Measurements from ENCODE around the gene CSF3R. TPM values are rescaled to one million over a fixed set of nuclear protein-coding genes. Genes with fewer than 3 reads are reported as not detected.

CSF3R gene
- total RNA-seq, 1 experiment from 2014 or later = 0.26 TPM

GRCh38 chr1:36475341-36475740, 7.4 kb downstream of the CSF3R start (continued):
- TF ChIP-seq, protein P1, sequence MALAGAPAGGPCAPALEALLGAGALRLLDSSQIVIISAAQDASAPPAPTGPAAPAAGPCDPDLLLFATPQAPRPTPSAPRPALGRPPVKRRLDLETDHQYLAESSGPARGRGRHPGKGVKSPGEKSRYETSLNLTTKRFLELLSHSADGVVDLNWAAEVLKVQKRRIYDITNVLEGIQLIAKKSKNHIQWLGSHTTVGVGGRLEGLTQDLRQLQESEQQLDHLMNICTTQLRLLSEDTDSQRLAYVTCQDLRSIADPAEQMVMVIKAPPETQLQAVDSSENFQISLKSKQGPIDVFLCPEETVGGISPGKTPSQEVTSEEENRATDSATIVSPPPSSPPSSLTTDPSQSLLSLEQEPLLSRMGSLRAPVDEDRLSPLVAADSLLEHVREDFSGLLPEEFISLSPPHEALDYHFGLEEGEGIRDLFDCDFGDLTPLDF (CRISPR knock-in tag; IDR thresholded peaks at IDR 0.05) = no peak
- TF ChIP-seq RORB (CRISPR knock-in tag; IDR thresholded peaks at IDR 0.05) = no peak
- TF ChIP-seq ETV6 (CRISPR knock-in tag; IDR thresholded peaks at IDR 0.05) = no peak
- TF ChIP-seq ESRRA (CRISPR knock-in tag; IDR thresholded peaks at IDR 0.05; ENCODE audit: borderline replicate concordance) = no peak
- TF ChIP-seq ZSCAN18 (CRISPR knock-in tag; IDR thresholded peaks at IDR 0.05) = no peak
- TF ChIP-seq SOX15 (CRISPR knock-in tag; IDR thresholded peaks at IDR 0.05) = no peak
- no peak for TF ChIP-seq AFF4 (CRISPR knock-in tag; IDR thresholded peaks at IDR 0.05; ENCODE audit: borderline replicate concordance)

GRCh38 chr1:36472656-36473055, 10.1 kb downstream of the CSF3R start:
- Mint-ChIP-seq H3K4me3 (no peak overlapping the region), H3K36me3 (no peaks in the 10 kb centered on the region), H3K4me1 (no peaks in the 10 kb centered on the region; the same call in 1 of the 2 replicates), H3K27me3 (ENCODE audit: low read depth) (peaks cover 38% of the 10 kb centered on the region), H3K27ac (no peak overlapping the region), H3K9me3 (no peaks in the 10 kb centered on the region)
- ATAC-seq = no peak
- no peak for DNase-seq (ENCODE audit: low spot score)
- CTCF ChIA-PET = interaction anchor here (1.5 to 1.9 kb wide), 2 partner anchors 22 to 43 kb away, joined by 6 to 9 read pairs; partner anchors contain the start of gene OSCP1
- no peak for TF ChIP-seq TP53 (CRISPR knock-in tag; IDR thresholded peaks at IDR 0.05)
- no peak for TF ChIP-seq SOX15 (CRISPR knock-in tag; IDR thresholded peaks at IDR 0.05)
- POLR2A ChIA-PET = interaction anchor here (0.7 kb wide), 1 partner anchor 451 kb away, joined by 3 read pairs; no protein-coding TSS in a partner anchor

- TF ChIP-seq NR2C2 (CRISPR knock-in tag; IDR thresholded peaks at IDR 0.05) (no peak), ZNF425 (CRISPR knock-in tag; conservative IDR thresholded peaks at IDR 0.05) (no peak), ZNF671 (CRISPR knock-in tag; IDR thresholded peaks at IDR 0.05) (no peak), RELA (CRISPR knock-in tag; IDR thresholded peaks at IDR 0.05; ENCODE audit: borderline replicate concordance) (no peak), SMAD4 (CRISPR knock-in tag; IDR thresholded peaks at IDR 0.05) (no peak), EMX1 (CRISPR knock-in tag; IDR thresholded peaks at IDR 0.05) (no peak), NFE2L1 (CRISPR knock-in tag; IDR thresholded peaks at IDR 0.05) (no peak), ZNF416 (CRISPR knock-in tag; IDR thresholded peaks at IDR 0.05) (no peak), ZNF121 (CRISPR knock-in tag; IDR thresholded peaks at IDR 0.05) (no peak), ZNF423 (CRISPR knock-in tag; IDR thresholded peaks at IDR 0.05) (no peak), ZBTB21 (CRISPR knock-in tag; IDR thresholded peaks at IDR 0.05; ENCODE audit: borderline replicate concordance) (no peak), JAZF1 (CRISPR knock-in tag; IDR thresholded peaks at IDR 0.05) (no peak), HMGA2 (CRISPR knock-in tag; IDR thresholded peaks at IDR 0.05) (no peak), GABPB1 (CRISPR knock-in tag; IDR thresholded peaks at IDR 0.05) (no peak), NFYB (CRISPR knock-in tag; conservative IDR thresholded peaks at IDR 0.05; ENCODE audit: low read depth) (no peak)
- TF ChIP-seq, protein P2, sequence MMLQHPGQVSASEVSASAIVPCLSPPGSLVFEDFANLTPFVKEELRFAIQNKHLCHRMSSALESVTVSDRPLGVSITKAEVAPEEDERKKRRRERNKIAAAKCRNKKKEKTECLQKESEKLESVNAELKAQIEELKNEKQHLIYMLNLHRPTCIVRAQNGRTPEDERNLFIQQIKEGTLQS (CRISPR knock-in tag; conservative IDR thresholded peaks at IDR 0.05) = no peak
- TF ChIP-seq, protein P3, sequence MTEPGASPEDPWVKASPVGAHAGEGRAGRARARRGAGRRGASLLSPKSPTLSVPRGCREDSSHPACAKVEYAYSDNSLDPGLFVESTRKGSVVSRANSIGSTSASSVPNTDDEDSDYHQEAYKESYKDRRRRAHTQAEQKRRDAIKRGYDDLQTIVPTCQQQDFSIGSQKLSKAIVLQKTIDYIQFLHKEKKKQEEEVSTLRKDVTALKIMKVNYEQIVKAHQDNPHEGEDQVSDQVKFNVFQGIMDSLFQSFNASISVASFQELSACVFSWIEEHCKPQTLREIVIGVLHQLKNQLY (CRISPR knock-in tag; IDR thresholded peaks at IDR 0.05) = no peak
- ATAC-seq = peak; percentile 52
- H3K36me3 Mint-ChIP-seq = no peaks in the 10 kb centered on the region
- peaks cover 44% of the 10 kb centered on the region for H3K27me3 Mint-ChIP-seq (ENCODE audit: low read depth)
- ChIA-PET POLR2A (interaction anchor here (0.7 kb wide), 1 partner anchor 452 kb away, joined by 3 read pairs; no protein-coding TSS in a partner anchor), CTCF (interaction anchor here (1.5 to 1.9 kb wide), 2 partner anchors 22 to 44 kb away, joined by 6 to 9 read pairs; partner anchors contain the start of gene OSCP1)
- no peaks in the 10 kb centered on the region for H3K9me3 Mint-ChIP-seq
- no peak for DNase-seq (ENCODE audit: low spot score)
- H3K27ac Mint-ChIP-seq = no peak overlapping the region
- no peak overlapping the region for H3K4me3 Mint-ChIP-seq
- no peaks in the 10 kb centered on the region; the same call in 1 of the 2 replicates for H3K4me1 Mint-ChIP-seq
Measured at GRCh38 chr1:36471830-36472641, 10.7 kb downstream of the CSF3R start.
